Measurements from ENCODE around the gene AGBL4.

Gene AGBL4

DNA sequence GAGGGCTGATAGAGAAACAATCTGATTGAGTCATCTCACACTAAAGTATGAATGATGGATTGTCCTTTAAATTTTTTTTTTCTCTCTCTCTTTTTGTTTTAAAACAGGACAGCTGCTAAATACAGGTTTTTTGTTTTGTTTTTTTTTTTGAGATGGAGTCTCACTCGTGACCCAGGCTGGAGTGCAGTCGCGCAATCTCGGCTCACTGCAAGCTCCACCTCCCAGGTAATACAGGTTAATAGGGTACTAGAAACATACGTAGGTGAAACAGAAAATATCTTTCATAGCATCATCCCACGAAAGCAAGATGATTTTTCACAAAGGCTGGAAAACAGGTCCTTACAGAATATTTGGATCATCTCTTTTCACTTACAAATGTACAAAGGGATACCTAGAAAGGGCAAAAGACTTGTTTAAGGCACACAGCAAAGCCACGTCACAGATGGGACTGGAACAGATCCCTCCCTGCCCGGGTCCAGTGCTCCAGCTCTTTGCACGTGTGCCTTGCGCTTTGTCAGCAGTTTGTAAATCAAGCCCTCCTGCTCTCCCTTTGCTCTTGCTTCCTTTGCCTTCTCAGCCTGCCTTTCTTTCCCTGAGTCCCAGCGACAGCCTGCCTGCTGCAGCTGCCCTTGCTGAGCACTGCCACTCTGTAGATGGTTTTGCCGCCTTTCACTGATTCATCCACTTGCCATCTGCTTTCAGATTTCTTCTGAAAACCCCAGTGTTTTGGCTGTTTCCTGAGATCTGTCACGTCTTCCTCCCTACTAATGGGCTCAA is 1075.8 kb downstream of the AGBL4 start:
- Histone ChIP-seq H3K27ac (ENCODE audit: low read depth, low read length) (no peak overlapping the region), H3K4me1 (ENCODE audit: control insufficient read depth in 5 of 5, insufficient read depth in 5 of 5, low read length in 5 of 5) (no peaks in the 10 kb centered on the region), H3K4me3 (ENCODE audit: low read depth in 1 of 5, low read length in 5 of 5) (no peak overlapping the region), H3K36me3 (ENCODE audit: control insufficient read depth in 5 of 5, insufficient read depth in 5 of 5, low read length in 5 of 5) (no peaks in the 10 kb centered on the region), H3K9ac (ENCODE audit: low read length in 5 of 5) (no peak overlapping the region), H3K9me3 (ENCODE audit: control insufficient read depth in 5 of 5, low read length in 5 of 5) (no peaks in the 10 kb centered on the region), H3K27me3 (ENCODE audit: control insufficient read depth in 5 of 5, insufficient read depth in 4 of 5, low read length in 5 of 5) (no peaks in the 10 kb centered on the region)

DNA sequence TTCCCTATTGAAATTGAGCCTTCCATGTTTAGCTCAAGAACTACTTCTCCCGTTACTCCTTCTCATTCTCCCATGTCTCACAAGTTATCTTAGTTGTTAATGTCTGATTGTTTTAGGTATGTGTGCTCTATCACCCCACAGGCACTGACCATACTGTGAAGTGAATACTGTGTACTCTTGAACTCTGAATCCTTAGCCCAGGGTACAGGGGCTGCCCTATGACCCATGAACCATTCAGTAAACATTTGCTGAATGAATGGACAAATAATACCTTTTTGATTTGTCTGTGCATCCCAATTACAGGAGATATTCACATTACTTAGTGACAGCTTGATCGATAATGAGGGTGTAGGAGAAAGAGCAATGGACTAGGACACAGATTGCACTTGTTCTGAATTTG is 1077.7 kb downstream of the AGBL4 start:
- no peaks in the 10 kb centered on the region for H3K9me3 ChIP-seq (ENCODE audit: control insufficient read depth in 5 of 5, low read length in 5 of 5)
- H3K27ac ChIP-seq (ENCODE audit: low read depth, low read length): no peak overlapping the region
- no peaks in the 10 kb centered on the region for H3K36me3 ChIP-seq (ENCODE audit: control insufficient read depth in 5 of 5, insufficient read depth in 5 of 5, low read length in 5 of 5)
- no peaks in the 10 kb centered on the region for H3K4me1 ChIP-seq (ENCODE audit: control insufficient read depth in 5 of 5, insufficient read depth in 5 of 5, low read length in 5 of 5)
- no peak overlapping the region for H3K4me3 ChIP-seq (ENCODE audit: low read depth in 1 of 5, low read length in 5 of 5)
- no peak overlapping the region for H3K9ac ChIP-seq (ENCODE audit: low read length in 5 of 5)
- no peaks in the 10 kb centered on the region for H3K27me3 ChIP-seq (ENCODE audit: control insufficient read depth in 5 of 5, insufficient read depth in 4 of 5, low read length in 5 of 5)

DNA sequence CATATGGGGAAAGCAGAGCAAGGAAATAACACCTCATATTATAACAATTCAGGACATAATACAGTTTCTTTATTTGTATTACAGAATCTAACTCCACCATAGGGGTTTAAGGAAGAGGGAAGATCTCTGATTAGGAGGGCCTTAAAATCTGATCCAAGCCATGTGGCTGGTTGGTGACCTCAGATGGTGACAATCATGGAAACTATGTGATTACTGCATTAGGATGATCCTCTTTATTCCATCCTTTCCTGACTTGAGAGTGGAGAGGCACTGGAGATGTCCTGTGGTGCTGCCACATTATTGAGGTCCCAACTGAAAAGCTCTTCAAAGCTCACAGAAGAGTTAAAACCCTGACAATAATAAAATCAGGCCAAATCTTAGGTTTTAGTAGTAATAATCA is 1078.9 kb downstream of the AGBL4 start:
- Histone ChIP-seq H3K4me1 (ENCODE audit: control insufficient read depth in 5 of 5, insufficient read depth in 5 of 5, low read length in 5 of 5) (no peaks in the 10 kb centered on the region), H3K27ac (ENCODE audit: low read depth, low read length) (no peak overlapping the region), H3K9ac (ENCODE audit: low read length in 5 of 5) (no peak overlapping the region), H3K9me3 (ENCODE audit: control insufficient read depth in 5 of 5, low read length in 5 of 5) (no peaks in the 10 kb centered on the region), H3K27me3 (ENCODE audit: control insufficient read depth in 5 of 5, insufficient read depth in 4 of 5, low read length in 5 of 5) (no peaks in the 10 kb centered on the region), H3K36me3 (ENCODE audit: control insufficient read depth in 5 of 5, insufficient read depth in 5 of 5, low read length in 5 of 5) (no peaks in the 10 kb centered on the region), H3K4me3 (ENCODE audit: low read depth in 1 of 5, low read length in 5 of 5) (no peak overlapping the region)

GRCh38 chr1:48943826-48944225 is 1079.9 kb downstream of the AGBL4 start:
- H3K9ac ChIP-seq (ENCODE audit: low read length in 5 of 5): no peak overlapping the region
- H3K36me3 ChIP-seq (ENCODE audit: control insufficient read depth in 5 of 5, insufficient read depth in 5 of 5, low read length in 5 of 5): no peaks in the 10 kb centered on the region
- H3K4me3 ChIP-seq (ENCODE audit: low read depth in 1 of 5, low read length in 5 of 5): no peak overlapping the region
- no peaks in the 10 kb centered on the region for H3K9me3 ChIP-seq (ENCODE audit: control insufficient read depth in 5 of 5, low read length in 5 of 5)
- no peaks in the 10 kb centered on the region for H3K4me1 ChIP-seq (ENCODE audit: control insufficient read depth in 5 of 5, insufficient read depth in 5 of 5, low read length in 5 of 5)
- H3K27ac ChIP-seq (ENCODE audit: low read depth, low read length): no peak overlapping the region
- H3K27me3 ChIP-seq (ENCODE audit: control insufficient read depth in 5 of 5, insufficient read depth in 4 of 5, low read length in 5 of 5): no peaks in the 10 kb centered on the region

- Histone ChIP-seq H3K4me3 (ENCODE audit: low read depth in 1 of 5, low read length in 5 of 5) (no peak overlapping the region), H3K9ac (ENCODE audit: low read length in 5 of 5) (no peak overlapping the region), H3K4me1 (ENCODE audit: control insufficient read depth in 5 of 5, insufficient read depth in 5 of 5, low read length in 5 of 5) (no peaks in the 10 kb centered on the region), H3K36me3 (ENCODE audit: control insufficient read depth in 5 of 5, insufficient read depth in 5 of 5, low read length in 5 of 5) (no peaks in the 10 kb centered on the region), H3K27me3 (ENCODE audit: control insufficient read depth in 5 of 5, insufficient read depth in 4 of 5, low read length in 5 of 5) (no peaks in the 10 kb centered on the region), H3K9me3 (ENCODE audit: control insufficient read depth in 5 of 5, low read length in 5 of 5) (no peaks in the 10 kb centered on the region), H3K27ac (ENCODE audit: low read depth, low read length) (no peak overlapping the region)
Observed at GRCh38 chr1:48943393-48943792, 1080.4 kb downstream of the AGBL4 start.

DNA sequence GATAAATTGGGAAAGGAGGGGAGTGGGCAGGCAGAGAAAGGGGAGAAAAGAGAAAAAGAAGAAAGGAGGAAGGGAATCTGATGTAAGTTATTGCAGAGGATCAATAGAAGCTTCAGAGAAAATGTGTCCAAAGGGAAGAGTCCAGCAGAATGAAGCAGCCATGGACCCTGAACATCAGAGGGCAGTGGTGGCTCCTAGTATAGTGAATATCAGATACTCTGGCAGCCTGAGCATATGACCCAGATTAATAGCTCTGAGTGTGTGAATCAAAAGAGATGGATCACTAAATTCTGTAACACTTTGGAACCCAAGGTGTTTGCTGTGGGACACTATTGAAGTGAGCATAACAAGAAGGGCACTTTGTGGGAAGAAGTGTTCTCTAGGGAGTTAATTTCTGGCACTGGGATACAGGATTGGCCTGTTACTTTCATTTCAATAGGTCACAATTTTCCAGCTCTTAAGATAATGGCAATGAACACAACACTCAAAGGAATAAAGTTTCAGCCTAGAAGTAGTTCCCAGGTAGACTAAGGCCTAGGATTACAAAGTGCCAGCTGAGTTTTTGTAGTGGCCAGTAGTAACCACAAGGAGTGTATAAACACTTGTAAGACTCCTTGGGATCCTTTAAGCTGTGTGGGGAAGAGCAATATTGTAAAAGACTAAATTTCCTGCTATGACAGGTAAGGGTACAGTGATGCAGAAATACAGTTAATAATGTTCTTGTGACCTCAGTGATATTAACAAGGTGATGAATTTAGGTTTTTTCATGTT is 1082.6 kb downstream of the AGBL4 start:
- Histone ChIP-seq H3K9ac (ENCODE audit: low read length in 5 of 5) (no peak overlapping the region), H3K9me3 (ENCODE audit: control insufficient read depth in 5 of 5, low read length in 5 of 5) (no peaks in the 10 kb centered on the region), H3K27ac (ENCODE audit: low read depth, low read length) (no peak overlapping the region), H3K27me3 (ENCODE audit: control insufficient read depth in 5 of 5, insufficient read depth in 4 of 5, low read length in 5 of 5) (no peaks in the 10 kb centered on the region), H3K36me3 (ENCODE audit: control insufficient read depth in 5 of 5, insufficient read depth in 5 of 5, low read length in 5 of 5) (no peaks in the 10 kb centered on the region), H3K4me3 (ENCODE audit: low read depth in 1 of 5, low read length in 5 of 5) (no peak overlapping the region), H3K4me1 (ENCODE audit: control insufficient read depth in 5 of 5, insufficient read depth in 5 of 5, low read length in 5 of 5) (no peaks in the 10 kb centered on the region)

DNA sequence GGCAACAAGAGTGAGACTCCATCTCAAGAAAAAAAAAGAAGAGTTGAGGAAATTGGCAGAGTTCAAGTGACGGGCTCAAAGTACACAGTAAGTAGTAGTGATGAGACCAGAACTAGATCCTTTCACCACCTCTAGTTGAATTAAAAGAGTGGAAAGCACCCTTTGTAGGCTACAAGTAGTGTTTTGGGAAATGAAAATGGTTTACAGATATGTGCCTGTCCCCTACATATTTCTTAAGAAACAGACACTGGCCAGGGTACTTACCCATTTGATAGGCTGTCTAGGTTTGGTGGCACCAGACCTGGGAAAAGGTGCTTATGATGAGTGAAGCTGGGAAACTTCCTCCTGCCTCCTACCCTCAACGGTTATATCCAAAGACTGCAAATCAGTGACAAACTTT is 1083.4 kb downstream of the AGBL4 start:
- Histone ChIP-seq H3K9me3 (ENCODE audit: control insufficient read depth in 5 of 5, low read length in 5 of 5) (no peaks in the 10 kb centered on the region), H3K27me3 (ENCODE audit: control insufficient read depth in 5 of 5, insufficient read depth in 4 of 5, low read length in 5 of 5) (no peaks in the 10 kb centered on the region), H3K36me3 (ENCODE audit: control insufficient read depth in 5 of 5, insufficient read depth in 5 of 5, low read length in 5 of 5) (no peaks in the 10 kb centered on the region), H3K4me3 (ENCODE audit: low read depth in 1 of 5, low read length in 5 of 5) (no peak overlapping the region), H3K27ac (ENCODE audit: low read depth, low read length) (no peak overlapping the region), H3K9ac (ENCODE audit: low read length in 5 of 5) (no peak overlapping the region), H3K4me1 (ENCODE audit: control insufficient read depth in 5 of 5, insufficient read depth in 5 of 5, low read length in 5 of 5) (no peaks in the 10 kb centered on the region)

DNA sequence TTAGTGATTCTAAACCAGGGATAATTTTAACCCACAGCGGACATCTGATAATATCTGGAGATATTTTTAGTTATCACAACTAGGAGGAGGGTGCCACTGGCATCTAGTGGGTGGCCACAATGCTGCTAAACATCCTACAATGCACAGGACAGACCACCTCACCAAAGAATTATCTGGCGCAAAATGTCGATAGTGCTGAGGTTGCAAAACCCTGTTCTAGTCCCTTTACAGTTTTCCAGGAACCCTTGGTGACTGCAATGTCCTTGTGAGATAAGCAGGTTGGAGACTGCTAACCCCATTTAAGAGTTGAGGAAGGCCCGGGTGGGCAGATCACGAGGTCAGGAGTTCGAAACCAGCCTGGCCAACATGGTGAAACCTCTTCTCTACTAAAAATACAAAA is 1083.9 kb downstream of the AGBL4 start:
- no peak overlapping the region for H3K27ac ChIP-seq (ENCODE audit: low read depth, low read length)

GRCh38 chr1:48939042-48939441 is 1084.7 kb downstream of the AGBL4 start:
- Histone ChIP-seq H3K4me1 (ENCODE audit: control insufficient read depth in 5 of 5, insufficient read depth in 5 of 5, low read length in 5 of 5) (no peaks in the 10 kb centered on the region), H3K9ac (ENCODE audit: low read length in 5 of 5) (no peak overlapping the region), H3K9me3 (ENCODE audit: control insufficient read depth in 5 of 5, low read length in 5 of 5) (no peaks in the 10 kb centered on the region), H3K4me3 (ENCODE audit: low read depth in 1 of 5, low read length in 5 of 5) (no peak overlapping the region), H3K36me3 (ENCODE audit: control insufficient read depth in 5 of 5, insufficient read depth in 5 of 5, low read length in 5 of 5) (no peaks in the 10 kb centered on the region), H3K27me3 (ENCODE audit: control insufficient read depth in 5 of 5, insufficient read depth in 4 of 5, low read length in 5 of 5) (no peaks in the 10 kb centered on the region), H3K27ac (ENCODE audit: low read depth, low read length) (no peak overlapping the region)

More for the DNA sequence above, 1083.9 kb downstream of the AGBL4 start:
- no peak overlapping the region for H3K9ac ChIP-seq (ENCODE audit: low read length in 5 of 5)
- H3K27me3 ChIP-seq (ENCODE audit: control insufficient read depth in 5 of 5, insufficient read depth in 4 of 5, low read length in 5 of 5): no peaks in the 10 kb centered on the region
- H3K4me1 ChIP-seq (ENCODE audit: control insufficient read depth in 5 of 5, insufficient read depth in 5 of 5, low read length in 5 of 5): no peaks in the 10 kb centered on the region
- H3K9me3 ChIP-seq (ENCODE audit: control insufficient read depth in 5 of 5, low read length in 5 of 5): no peaks in the 10 kb centered on the region
- no peak overlapping the region for H3K4me3 ChIP-seq (ENCODE audit: low read depth in 1 of 5, low read length in 5 of 5)
- H3K36me3 ChIP-seq (ENCODE audit: control insufficient read depth in 5 of 5, insufficient read depth in 5 of 5, low read length in 5 of 5): no peaks in the 10 kb centered on the region

GRCh38 chr1:48937732-48938131 is 1086.0 kb downstream of the AGBL4 start:
- H3K4me1 ChIP-seq (ENCODE audit: control insufficient read depth in 5 of 5, insufficient read depth in 5 of 5, low read length in 5 of 5): no peaks in the 10 kb centered on the region
- no peaks in the 10 kb centered on the region for H3K27me3 ChIP-seq (ENCODE audit: control insufficient read depth in 5 of 5, insufficient read depth in 4 of 5, low read length in 5 of 5)

More at GRCh38 chr1:48937732-48938131, 1086.0 kb downstream of the AGBL4 start:
- H3K27ac ChIP-seq (ENCODE audit: low read depth, low read length): no peak overlapping the region
- H3K36me3 ChIP-seq (ENCODE audit: control insufficient read depth in 5 of 5, insufficient read depth in 5 of 5, low read length in 5 of 5): no peaks in the 10 kb centered on the region
- H3K9ac ChIP-seq (ENCODE audit: low read length in 5 of 5): no peak overlapping the region
- H3K9me3 ChIP-seq (ENCODE audit: control insufficient read depth in 5 of 5, low read length in 5 of 5): no peaks in the 10 kb centered on the region
- H3K4me3 ChIP-seq (ENCODE audit: low read depth in 1 of 5, low read length in 5 of 5): no peak overlapping the region
